ENCODE results near the gene SEPTIN3. TPM values are rescaled to one million over a fixed set of nuclear protein-coding genes. Genes with fewer than 3 reads are reported as not detected.

The SEPTIN3 gene
- total and polyA plus RNA-seq, 2 donors (not counting 1 experiment from before 2014, with no cell fraction given), result 0.05 to 0.33 TPM

GRCh38 chr22:41928593-41929417 is 40.4 kb upstream of the SEPTIN3 start:
- DNase-seq (ENCODE audit: low read depth in 2 of 2), result no peak
- H3K4me2 ChIP-seq (ENCODE audit: extremely low read depth, insufficient read depth, low read length), result no peak overlapping the region
- no peak overlapping the region for H2AFZ ChIP-seq (ENCODE audit: low read length)
- TF ChIP-seq, protein P1, sequence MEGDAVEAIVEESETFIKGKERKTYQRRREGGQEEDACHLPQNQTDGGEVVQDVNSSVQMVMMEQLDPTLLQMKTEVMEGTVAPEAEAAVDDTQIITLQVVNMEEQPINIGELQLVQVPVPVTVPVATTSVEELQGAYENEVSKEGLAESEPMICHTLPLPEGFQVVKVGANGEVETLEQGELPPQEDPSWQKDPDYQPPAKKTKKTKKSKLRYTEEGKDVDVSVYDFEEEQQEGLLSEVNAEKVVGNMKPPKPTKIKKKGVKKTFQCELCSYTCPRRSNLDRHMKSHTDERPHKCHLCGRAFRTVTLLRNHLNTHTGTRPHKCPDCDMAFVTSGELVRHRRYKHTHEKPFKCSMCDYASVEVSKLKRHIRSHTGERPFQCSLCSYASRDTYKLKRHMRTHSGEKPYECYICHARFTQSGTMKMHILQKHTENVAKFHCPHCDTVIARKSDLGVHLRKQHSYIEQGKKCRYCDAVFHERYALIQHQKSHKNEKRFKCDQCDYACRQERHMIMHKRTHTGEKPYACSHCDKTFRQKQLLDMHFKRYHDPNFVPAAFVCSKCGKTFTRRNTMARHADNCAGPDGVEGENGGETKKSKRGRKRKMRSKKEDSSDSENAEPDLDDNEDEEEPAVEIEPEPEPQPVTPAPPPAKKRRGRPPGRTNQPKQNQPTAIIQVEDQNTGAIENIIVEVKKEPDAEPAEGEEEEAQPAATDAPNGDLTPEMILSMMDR (conservative IDR thresholded peaks at IDR 0.05 in 1 of 2, IDR thresholded peaks at IDR 0.05 in 1 of 2; ENCODE audit: low read depth in 1 of 2, low read length in 2 of 2), result no peak
- no peak for TF ChIP-seq EZH2 (IDR thresholded peaks at IDR 0.05; ENCODE audit: low read length, missing control alignments)
- H3K4me3 ChIP-seq (replicated peaks in 1 of 4; ENCODE audit: control extremely low read depth in 1 of 4, insufficient read depth in 1 of 4, low read depth in 3 of 4, low read length in 4 of 4), result no peak overlapping the region
- no peaks in the 10 kb centered on the region for H3K36me3 ChIP-seq (ENCODE audit: control insufficient read depth, insufficient read depth, low read length)
- H3K27ac ChIP-seq (ENCODE audit: insufficient read depth, low read length), result no peak overlapping the region
- no peaks in the 10 kb centered on the region for H4K20me1 ChIP-seq (ENCODE audit: control insufficient read depth, extremely low read depth, insufficient read depth, low read length)
- no peaks in the 10 kb centered on the region for H3K79me2 ChIP-seq (ENCODE audit: control insufficient read depth, insufficient read depth, low read length)
- no peak overlapping the region for H3K9ac ChIP-seq (ENCODE audit: insufficient read depth, low read length)
- no peaks in the 10 kb centered on the region for H3K9me3 ChIP-seq (ENCODE audit: control insufficient read depth, insufficient read depth, low read depth, low read length)
- peaks cover 2% of the 10 kb centered on the region for H3K4me1 ChIP-seq (ENCODE audit: control insufficient read depth, extremely low read depth, insufficient read depth, low read length)
- peaks cover 6% of the 10 kb centered on the region for H3K27me3 ChIP-seq (ENCODE audit: control insufficient read depth, insufficient read depth, low read length)

DNA sequence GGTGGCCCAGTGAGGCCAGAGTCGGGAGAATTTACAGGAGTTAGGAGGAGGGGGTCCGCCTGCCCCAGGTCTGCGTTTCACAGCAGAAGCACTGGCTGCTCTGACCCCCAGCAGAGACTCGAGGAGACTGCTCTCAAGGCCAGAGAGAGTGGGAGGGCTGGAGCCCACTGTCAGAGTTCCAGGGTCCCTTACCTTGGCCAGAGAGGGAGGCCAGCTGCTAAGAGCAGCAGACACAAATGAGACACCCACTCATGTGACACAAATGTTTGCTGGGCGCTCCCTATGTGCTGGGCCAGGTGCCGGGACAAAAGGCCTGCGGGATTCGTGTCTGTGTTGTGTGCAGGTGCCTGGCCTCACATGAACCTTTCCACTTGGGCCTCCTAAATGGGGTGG is 39.8 kb upstream of the SEPTIN3 start:
- Histone ChIP-seq H3K4me1 (ENCODE audit: control insufficient read depth, extremely low read depth, insufficient read depth, low read length) (peaks cover 2% of the 10 kb centered on the region), H3K27ac (ENCODE audit: insufficient read depth, low read length) (no peak overlapping the region), H3K4me2 (ENCODE audit: extremely low read depth, insufficient read depth, low read length) (no peak overlapping the region), H3K4me3 (replicated peaks in 1 of 4; ENCODE audit: control extremely low read depth in 1 of 4, insufficient read depth in 1 of 4, low read depth in 3 of 4, low read length in 4 of 4) (no peak overlapping the region), H3K9me3 (ENCODE audit: control insufficient read depth, insufficient read depth, low read depth, low read length) (no peaks in the 10 kb centered on the region), H3K79me2 (ENCODE audit: control insufficient read depth, insufficient read depth, low read length) (no peaks in the 10 kb centered on the region), H3K27me3 (ENCODE audit: control insufficient read depth, insufficient read depth, low read length) (peaks cover 6% of the 10 kb centered on the region), H4K20me1 (ENCODE audit: control insufficient read depth, extremely low read depth, insufficient read depth, low read length) (no peaks in the 10 kb centered on the region), H2AFZ (ENCODE audit: low read length) (no peak overlapping the region), H3K36me3 (ENCODE audit: control insufficient read depth, insufficient read depth, low read length) (no peaks in the 10 kb centered on the region), H3K9ac (ENCODE audit: insufficient read depth, low read length) (no peak overlapping the region)
- no peak for DNase-seq (ENCODE audit: low read depth in 2 of 2)
- TF ChIP-seq, protein P1 (conservative IDR thresholded peaks at IDR 0.05 in 1 of 2, IDR thresholded peaks at IDR 0.05 in 1 of 2; ENCODE audit: low read depth in 1 of 2, low read length in 2 of 2), result no peak
- TF ChIP-seq EZH2 (IDR thresholded peaks at IDR 0.05; ENCODE audit: low read length, missing control alignments), result no peak

DNA sequence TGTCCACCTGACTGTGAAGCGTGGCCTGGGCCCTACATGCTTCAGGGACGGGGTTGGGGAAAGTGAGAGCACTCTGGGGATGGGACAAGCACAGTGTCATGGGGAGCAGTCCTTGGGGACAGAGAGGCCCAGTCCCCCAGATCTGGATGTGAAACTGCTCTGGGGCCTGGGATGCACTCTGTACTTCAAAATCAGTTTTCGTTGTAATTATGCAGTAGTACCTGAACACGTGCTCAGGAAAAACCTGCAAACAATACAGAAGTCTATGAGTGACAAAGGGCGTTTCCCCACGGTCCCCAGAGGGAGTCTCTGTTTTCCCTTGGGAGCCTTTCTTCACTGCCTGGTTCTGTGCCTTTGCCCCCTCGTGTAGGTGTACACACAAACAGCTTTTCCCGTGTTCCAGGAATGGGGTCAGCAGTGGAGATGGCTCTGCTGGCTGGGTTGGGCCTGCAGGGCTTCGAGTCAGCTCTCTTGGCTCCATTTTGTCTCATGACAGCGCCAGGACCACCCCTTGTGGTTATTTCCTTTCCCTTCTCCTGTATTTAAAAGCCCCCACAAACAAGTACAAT is 37.5 kb upstream of the SEPTIN3 start:
- TF ChIP-seq, protein P1 (conservative IDR thresholded peaks at IDR 0.05 in 1 of 2, IDR thresholded peaks at IDR 0.05 in 1 of 2; ENCODE audit: low read depth in 1 of 2, low read length in 2 of 2), result no peak
- TF ChIP-seq EZH2 (IDR thresholded peaks at IDR 0.05; ENCODE audit: low read length, missing control alignments), result no peak
- no peak for DNase-seq (ENCODE audit: low read depth in 2 of 2)

More for the DNA sequence above, 37.5 kb upstream of the SEPTIN3 start:
- no peaks in the 10 kb centered on the region for H3K79me2 ChIP-seq (ENCODE audit: control insufficient read depth, insufficient read depth, low read length)
- no peak overlapping the region for H2AFZ ChIP-seq (ENCODE audit: low read length)
- H3K27ac ChIP-seq (ENCODE audit: insufficient read depth, low read length), result no peak overlapping the region
- H3K4me1 ChIP-seq (ENCODE audit: control insufficient read depth, extremely low read depth, insufficient read depth, low read length), result no peaks in the 10 kb centered on the region
- no peaks in the 10 kb centered on the region for H3K27me3 ChIP-seq (ENCODE audit: control insufficient read depth, insufficient read depth, low read length)
- no peak overlapping the region for H3K4me3 ChIP-seq (replicated peaks in 1 of 4; ENCODE audit: control extremely low read depth in 1 of 4, insufficient read depth in 1 of 4, low read depth in 3 of 4, low read length in 4 of 4)
- H4K20me1 ChIP-seq (ENCODE audit: control insufficient read depth, extremely low read depth, insufficient read depth, low read length), result no peaks in the 10 kb centered on the region
- no peaks in the 10 kb centered on the region for H3K9me3 ChIP-seq (ENCODE audit: control insufficient read depth, insufficient read depth, low read depth, low read length)
- no peak overlapping the region for H3K9ac ChIP-seq (ENCODE audit: insufficient read depth, low read length)
- peaks cover 2% of the 10 kb centered on the region for H3K36me3 ChIP-seq (ENCODE audit: control insufficient read depth, insufficient read depth, low read length)
- H3K4me2 ChIP-seq (ENCODE audit: extremely low read depth, insufficient read depth, low read length), result no peak overlapping the region
